WTC11 (cell line): Measurements from ENCODE around the gene HKDC1. TPM values are rescaled to one million over a fixed set of nuclear protein-coding genes. Genes with fewer than 3 reads are reported as not detected.

ENCODE experiments used
- ATAC-seq: fragments of 200-7000 bp; cut with Tn5 transposase; 2 replicates; pipeline ENCODE4 v1.10.0; 2021; ENCODE audit warnings: mild to moderate bottlenecking, moderate library complexity
- CTCF ChIA-PET: fragments of 300-600 bp; sonication (Branson Sonifier 250); formaldehyde crosslinking; loops from one replicate; lab custom pipeline; 2021; ENCODE audit warnings: antibody characterized with exemption; lab: Charles Lee
- POLR2A ChIA-PET: fragments of 350-600 bp; sonication (Branson Sonifier 250); formaldehyde crosslinking; loops from one replicate; lab custom pipeline; 2021; ENCODE audit warnings: antibody characterized with exemption; lab: Charles Lee
- DNase-seq: peaks from one replicate; pipeline ENCODE4 v3.0.0; 2021; ENCODE audit warnings: low spot score
- H3K27ac Mint-ChIP-seq: 2 replicates; pipeline ENCODE4 v1.8.0; 2021; ENCODE audit warnings: mixed read lengths
- H3K27me3 Mint-ChIP-seq: 2 replicates; pipeline ENCODE4 v1.8.0; 2021; ENCODE audit warnings: low read depth, mild to moderate bottlenecking, moderate library complexity, mixed read lengths
- H3K36me3 Mint-ChIP-seq: 2 replicates; pipeline ENCODE4 v1.8.0; 2021; ENCODE audit warnings: mixed read lengths
- H3K4me1 Mint-ChIP-seq: 2 replicates; pipeline ENCODE4 v1.8.0; 2022; ENCODE audit warnings: mixed read lengths
- H3K4me3 Mint-ChIP-seq: 2 replicates; pipeline ENCODE4 v1.8.0; 2021; ENCODE audit warnings: mild to moderate bottlenecking, moderate library complexity, mixed read lengths
- H3K9me3 Mint-ChIP-seq: 2 replicates; pipeline ENCODE4 v1.8.0; 2021; ENCODE audit warnings: mixed read lengths
- GABPB1 ChIP-seq: sonication (generic); formaldehyde crosslinking; IDR thresholded peaks from 2 replicates; pipeline ENCODE4 v1.8.1; 2023; ENCODE audit warnings: mild to moderate bottlenecking, missing genetic modification reagents
- GRHL2 ChIP-seq: fragments of 250-450 bp; sonication (Bioruptor Pico); IDR thresholded peaks from 2 replicates; pipeline ENCODE4 v1.8.0; 2022; ENCODE audit warnings: mild to moderate bottlenecking, moderate library complexity; ENCODE audit not compliant: insufficient replicate concordance, severe bottlenecking
- JAZF1 ChIP-seq: fragments of 250-450 bp; sonication (Bioruptor Pico); IDR thresholded peaks from 2 replicates; pipeline ENCODE4 v1.9.0; 2021; ENCODE audit warnings: moderate library complexity, mild to moderate bottlenecking, inconsistent platforms
- PRRX2 ChIP-seq: fragments of 250-450 bp; sonication (Bioruptor Pico); IDR thresholded peaks from 2 replicates; pipeline ENCODE4 v1.8.0; 2021; ENCODE audit warnings: mild to moderate bottlenecking
- RELA ChIP-seq: sonication (generic); formaldehyde crosslinking; IDR thresholded peaks from 2 replicates; pipeline ENCODE4 v1.8.1; 2022; ENCODE audit warnings: missing genetic modification reagents, mild to moderate bottlenecking, borderline replicate concordance
- RORB ChIP-seq: fragments of 250-450 bp; sonication (Bioruptor Pico); IDR thresholded peaks from 2 replicates; pipeline ENCODE4 v1.9.0; 2021; ENCODE audit warnings: mild to moderate bottlenecking
- SMAD3 ChIP-seq: sonication (generic); formaldehyde crosslinking; IDR thresholded peaks from 2 replicates; pipeline ENCODE4 v1.8.0; 2022; ENCODE audit warnings: missing genetic modification reagents, mild to moderate bottlenecking, borderline replicate concordance
- SMAD4 ChIP-seq: sonication (generic); formaldehyde crosslinking; IDR thresholded peaks from 2 replicates; pipeline ENCODE4 v1.8.0; 2022; ENCODE audit warnings: mild to moderate bottlenecking, missing genetic modification reagents
- SP1 ChIP-seq: sonication (generic); formaldehyde crosslinking; conservative IDR thresholded peaks from 2 replicates; pipeline ENCODE4 v1.8.1; 2022; ENCODE audit warnings: missing genetic modification reagents
- ZNF121 ChIP-seq: sonication (generic); formaldehyde crosslinking; IDR thresholded peaks from 2 replicates; pipeline ENCODE4 v1.8.0; 2023; ENCODE audit warnings: missing genetic modification reagents
- ZNF317 ChIP-seq: sonication (generic); formaldehyde crosslinking; IDR thresholded peaks from 2 replicates; pipeline ENCODE4 v1.8.1; 2023; ENCODE audit warnings: low read depth, mild to moderate bottlenecking, moderate library complexity, missing genetic modification reagents, borderline replicate concordance
- total RNA-seq: library from RNA; stranded (reverse); gene quantifications from 3 replicates; pipeline ENCODE4 v1.2.3, GENCODE V29; 2021
- TF ChIP-seq, protein P1 (sequence below): fragments of 250-450 bp; sonication (Bioruptor Pico); IDR thresholded peaks from 2 replicates; pipeline ENCODE4 v1.9.0; 2021; ENCODE audit warnings: mild to moderate bottlenecking
- TF ChIP-seq, protein P2 (sequence below): sonication (generic); formaldehyde crosslinking; IDR thresholded peaks from 2 replicates; pipeline ENCODE4 v1.8.0; 2023; ENCODE audit warnings: missing genetic modification reagents, mild to moderate bottlenecking, borderline replicate concordance
- TF ChIP-seq, protein P3 (sequence below): sonication (generic); formaldehyde crosslinking; IDR thresholded peaks from 2 replicates; pipeline ENCODE4 v1.8.1; 2022; ENCODE audit warnings: mild to moderate bottlenecking, moderate library complexity, missing genetic modification reagents
- TF ChIP-seq, protein P4 (sequence below): fragments of 250-450 bp; sonication (Bioruptor Pico); IDR thresholded peaks from 2 replicates; pipeline ENCODE4 v2.1.2; 2022; ENCODE audit warnings: mild to moderate bottlenecking, moderate library complexity
- TF ChIP-seq, protein P5 (sequence below): fragments of 250-450 bp; sonication (Bioruptor Pico); IDR thresholded peaks from 2 replicates; pipeline ENCODE4 v1.9.0; 2021; ENCODE audit warnings: mild to moderate bottlenecking, borderline replicate concordance
- TF ChIP-seq, protein P6 (sequence below): sonication (generic); formaldehyde crosslinking; IDR thresholded peaks from 2 replicates; pipeline ENCODE4 v1.8.1; 2022; ENCODE audit warnings: low read depth, mild to moderate bottlenecking, moderate library complexity, missing genetic modification reagents, borderline replicate concordance

The HKDC1 gene
- total RNA-seq, 1 experiment from 2014 or later = 0.09 TPM

DNA sequence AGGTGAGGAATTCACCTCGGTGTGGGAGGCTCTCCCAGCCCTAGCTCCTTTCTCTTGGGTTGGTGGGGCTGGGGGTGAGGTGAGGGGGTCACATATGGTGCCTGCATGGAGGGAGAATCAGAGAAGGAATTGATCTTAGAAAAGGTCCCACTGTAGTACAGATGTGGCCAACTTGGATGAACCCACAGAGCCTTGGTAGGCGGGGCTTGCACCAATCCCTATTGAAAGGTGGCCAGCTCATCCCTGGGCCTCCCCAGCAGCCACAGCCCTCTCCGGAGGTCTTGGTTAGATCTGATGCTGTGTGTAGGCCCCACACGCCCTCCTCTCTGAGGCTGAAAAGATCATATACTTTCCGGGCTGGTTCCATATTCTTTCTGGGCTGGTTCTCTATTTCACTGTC is 19.0 kb downstream of the HKDC1 start:
- POLR2A ChIA-PET = interaction anchor here (1.8 kb wide), 1 partner anchor 168 kb away, joined by 4 read pairs; no protein-coding TSS in a partner anchor
- H3K4me1 Mint-ChIP-seq = peaks cover 26% of the 10 kb centered on the region

DNA sequence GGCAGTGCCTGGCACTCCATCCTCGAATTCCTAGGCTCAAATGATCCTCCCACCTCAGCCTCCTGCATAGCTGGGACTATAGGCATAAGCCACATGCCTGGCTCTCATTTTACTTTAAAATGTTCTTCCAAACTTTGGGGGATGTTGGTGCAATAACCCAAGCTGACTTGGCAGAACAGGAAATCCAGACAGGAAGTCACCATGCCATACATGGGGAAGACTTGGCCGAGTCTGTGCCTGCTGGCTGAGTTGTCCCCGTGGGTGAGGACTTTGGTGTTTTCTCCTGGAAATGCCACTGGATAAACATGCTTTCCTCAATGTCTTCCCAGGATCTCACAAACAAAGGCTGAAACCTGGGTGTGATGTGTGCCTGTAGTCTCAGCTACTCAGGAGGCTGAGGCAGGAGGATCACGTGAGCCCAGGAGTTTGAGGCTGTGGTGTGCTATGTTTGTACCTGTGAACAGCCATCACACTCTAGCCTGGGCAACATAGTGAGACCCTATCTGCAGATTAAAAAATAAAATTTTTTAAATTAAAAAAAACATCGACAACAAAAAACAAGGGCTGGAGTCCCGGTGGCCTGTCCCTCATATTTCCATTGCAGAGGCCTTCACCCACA is 19.8 kb downstream of the HKDC1 start:
- no peak for ATAC-seq
- H3K36me3 Mint-ChIP-seq = no peaks in the 10 kb centered on the region
- TF ChIP-seq RELA (CRISPR knock-in tag) = no peak
- no peak for TF ChIP-seq ZNF317 (CRISPR knock-in tag)
- TF ChIP-seq ZNF121 (CRISPR knock-in tag) = 0 out of 2 replicates have a peak, but pooled peaks have one; percentile 58
- TF ChIP-seq, all 79 proteins: peak for 1
- no peaks in the 10 kb centered on the region; the same call in 1 of the 2 replicates for H3K27me3 Mint-ChIP-seq
- H3K27ac Mint-ChIP-seq = no peak overlapping the region
- ChIA-PET CTCF (interaction anchor here (0.7 to 2.3 kb wide), 9 partner anchors 13 to 203 kb away, joined by 3 to 21 read pairs (median 6); no protein-coding TSS in a partner anchor), POLR2A (interaction anchor here (1.8 kb wide), 1 partner anchor 167 kb away, joined by 4 read pairs; no protein-coding TSS in a partner anchor)
- no peak overlapping the region for H3K4me3 Mint-ChIP-seq
- no peaks in the 10 kb centered on the region for H3K9me3 Mint-ChIP-seq
- H3K4me1 Mint-ChIP-seq = peaks cover 26% of the 10 kb centered on the region
- DNase-seq = no peak

More for the DNA sequence above, 19.0 kb downstream of the HKDC1 start:
- TF ChIP-seq RORB = no peak
- TF ChIP-seq, protein P1, sequence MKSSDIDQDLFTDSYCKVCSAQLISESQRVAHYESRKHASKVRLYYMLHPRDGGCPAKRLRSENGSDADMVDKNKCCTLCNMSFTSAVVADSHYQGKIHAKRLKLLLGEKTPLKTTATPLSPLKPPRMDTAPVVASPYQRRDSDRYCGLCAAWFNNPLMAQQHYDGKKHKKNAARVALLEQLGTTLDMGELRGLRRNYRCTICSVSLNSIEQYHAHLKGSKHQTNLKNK (CRISPR knock-in tag) = no peak
- no peak for TF ChIP-seq SP1
- TF ChIP-seq SMAD3 (CRISPR knock-in tag) = no peak
- TF ChIP-seq, protein P2, sequence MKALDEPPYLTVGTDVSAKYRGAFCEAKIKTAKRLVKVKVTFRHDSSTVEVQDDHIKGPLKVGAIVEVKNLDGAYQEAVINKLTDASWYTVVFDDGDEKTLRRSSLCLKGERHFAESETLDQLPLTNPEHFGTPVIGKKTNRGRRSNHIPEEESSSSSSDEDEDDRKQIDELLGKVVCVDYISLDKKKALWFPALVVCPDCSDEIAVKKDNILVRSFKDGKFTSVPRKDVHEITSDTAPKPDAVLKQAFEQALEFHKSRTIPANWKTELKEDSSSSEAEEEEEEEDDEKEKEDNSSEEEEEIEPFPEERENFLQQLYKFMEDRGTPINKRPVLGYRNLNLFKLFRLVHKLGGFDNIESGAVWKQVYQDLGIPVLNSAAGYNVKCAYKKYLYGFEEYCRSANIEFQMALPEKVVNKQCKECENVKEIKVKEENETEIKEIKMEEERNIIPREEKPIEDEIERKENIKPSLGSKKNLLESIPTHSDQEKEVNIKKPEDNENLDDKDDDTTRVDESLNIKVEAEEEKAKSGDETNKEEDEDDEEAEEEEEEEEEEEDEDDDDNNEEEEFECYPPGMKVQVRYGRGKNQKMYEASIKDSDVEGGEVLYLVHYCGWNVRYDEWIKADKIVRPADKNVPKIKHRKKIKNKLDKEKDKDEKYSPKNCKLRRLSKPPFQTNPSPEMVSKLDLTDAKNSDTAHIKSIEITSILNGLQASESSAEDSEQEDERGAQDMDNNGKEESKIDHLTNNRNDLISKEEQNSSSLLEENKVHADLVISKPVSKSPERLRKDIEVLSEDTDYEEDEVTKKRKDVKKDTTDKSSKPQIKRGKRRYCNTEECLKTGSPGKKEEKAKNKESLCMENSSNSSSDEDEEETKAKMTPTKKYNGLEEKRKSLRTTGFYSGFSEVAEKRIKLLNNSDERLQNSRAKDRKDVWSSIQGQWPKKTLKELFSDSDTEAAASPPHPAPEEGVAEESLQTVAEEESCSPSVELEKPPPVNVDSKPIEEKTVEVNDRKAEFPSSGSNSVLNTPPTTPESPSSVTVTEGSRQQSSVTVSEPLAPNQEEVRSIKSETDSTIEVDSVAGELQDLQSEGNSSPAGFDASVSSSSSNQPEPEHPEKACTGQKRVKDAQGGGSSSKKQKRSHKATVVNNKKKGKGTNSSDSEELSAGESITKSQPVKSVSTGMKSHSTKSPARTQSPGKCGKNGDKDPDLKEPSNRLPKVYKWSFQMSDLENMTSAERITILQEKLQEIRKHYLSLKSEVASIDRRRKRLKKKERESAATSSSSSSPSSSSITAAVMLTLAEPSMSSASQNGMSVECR (CRISPR knock-in tag) = no peak
- TF ChIP-seq, protein P3, sequence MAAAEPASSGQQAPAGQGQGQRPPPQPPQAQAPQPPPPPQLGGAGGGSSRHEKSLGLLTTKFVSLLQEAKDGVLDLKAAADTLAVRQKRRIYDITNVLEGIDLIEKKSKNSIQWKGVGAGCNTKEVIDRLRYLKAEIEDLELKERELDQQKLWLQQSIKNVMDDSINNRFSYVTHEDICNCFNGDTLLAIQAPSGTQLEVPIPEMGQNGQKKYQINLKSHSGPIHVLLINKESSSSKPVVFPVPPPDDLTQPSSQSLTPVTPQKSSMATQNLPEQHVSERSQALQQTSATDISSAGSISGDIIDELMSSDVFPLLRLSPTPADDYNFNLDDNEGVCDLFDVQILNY (CRISPR knock-in tag) = no peak
- TF ChIP-seq, protein P4, sequence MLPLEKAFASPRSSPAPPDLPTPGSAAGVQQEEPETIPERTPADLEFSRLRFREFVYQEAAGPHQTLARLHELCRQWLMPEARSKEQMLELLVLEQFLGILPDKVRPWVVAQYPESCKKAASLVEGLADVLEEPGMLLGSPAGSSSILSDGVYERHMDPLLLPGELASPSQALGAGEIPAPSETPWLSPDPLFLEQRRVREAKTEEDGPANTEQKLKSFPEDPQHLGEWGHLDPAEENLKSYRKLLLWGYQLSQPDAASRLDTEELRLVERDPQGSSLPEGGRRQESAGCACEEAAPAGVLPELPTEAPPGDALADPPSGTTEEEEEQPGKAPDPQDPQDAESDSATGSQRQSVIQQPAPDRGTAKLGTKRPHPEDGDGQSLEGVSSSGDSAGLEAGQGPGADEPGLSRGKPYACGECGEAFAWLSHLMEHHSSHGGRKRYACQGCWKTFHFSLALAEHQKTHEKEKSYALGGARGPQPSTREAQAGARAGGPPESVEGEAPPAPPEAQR (CRISPR knock-in tag) = no peak
- H3K27ac Mint-ChIP-seq = no peak overlapping the region
- DNase-seq = no peak
- peak; percentile 28 for ATAC-seq
- no peaks in the 10 kb centered on the region; the same call in 1 of the 2 replicates for H3K27me3 Mint-ChIP-seq
- CTCF ChIA-PET = interaction anchor here (0.6 to 2.3 kb wide), 12 partner anchors 14 to 179 kb away, joined by 3 to 21 read pairs (median 6); no protein-coding TSS in a partner anchor
- no peaks in the 10 kb centered on the region for H3K9me3 Mint-ChIP-seq
- H3K36me3 Mint-ChIP-seq = no peaks in the 10 kb centered on the region
- H3K4me3 Mint-ChIP-seq = no peak overlapping the region

DNA sequence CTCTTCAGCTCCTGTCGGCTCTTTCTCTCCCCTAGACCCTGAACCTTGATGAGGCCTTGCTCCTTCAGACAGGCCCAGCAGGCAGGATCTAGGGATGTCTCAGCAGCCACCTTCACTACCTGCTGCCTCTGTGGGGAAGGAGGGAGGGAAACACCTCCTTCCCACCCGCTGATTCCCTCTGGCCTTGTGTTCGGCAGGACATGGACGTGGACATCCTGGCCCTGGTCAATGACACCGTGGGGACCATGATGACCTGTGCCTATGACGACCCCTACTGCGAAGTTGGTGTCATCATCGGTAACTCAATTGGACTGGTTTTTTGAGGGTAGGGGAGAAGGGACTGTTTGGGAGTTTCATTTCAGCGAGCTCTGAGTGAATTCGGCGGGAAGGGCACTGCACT is 20.3 kb downstream of the HKDC1 start:
- Mint-ChIP-seq H3K27me3 (no peaks in the 10 kb centered on the region; the same call in 1 of the 2 replicates), H3K27ac (no peak overlapping the region), H3K4me1 (peaks cover 26% of the 10 kb centered on the region), H3K36me3 (no peaks in the 10 kb centered on the region), H3K9me3 (no peaks in the 10 kb centered on the region), H3K4me3 (no peak overlapping the region)
- ChIA-PET CTCF (no interaction called here), POLR2A (no interaction called here)
- ATAC-seq (no peak), DNase-seq (no peak)
- TF ChIP-seq, protein P5, sequence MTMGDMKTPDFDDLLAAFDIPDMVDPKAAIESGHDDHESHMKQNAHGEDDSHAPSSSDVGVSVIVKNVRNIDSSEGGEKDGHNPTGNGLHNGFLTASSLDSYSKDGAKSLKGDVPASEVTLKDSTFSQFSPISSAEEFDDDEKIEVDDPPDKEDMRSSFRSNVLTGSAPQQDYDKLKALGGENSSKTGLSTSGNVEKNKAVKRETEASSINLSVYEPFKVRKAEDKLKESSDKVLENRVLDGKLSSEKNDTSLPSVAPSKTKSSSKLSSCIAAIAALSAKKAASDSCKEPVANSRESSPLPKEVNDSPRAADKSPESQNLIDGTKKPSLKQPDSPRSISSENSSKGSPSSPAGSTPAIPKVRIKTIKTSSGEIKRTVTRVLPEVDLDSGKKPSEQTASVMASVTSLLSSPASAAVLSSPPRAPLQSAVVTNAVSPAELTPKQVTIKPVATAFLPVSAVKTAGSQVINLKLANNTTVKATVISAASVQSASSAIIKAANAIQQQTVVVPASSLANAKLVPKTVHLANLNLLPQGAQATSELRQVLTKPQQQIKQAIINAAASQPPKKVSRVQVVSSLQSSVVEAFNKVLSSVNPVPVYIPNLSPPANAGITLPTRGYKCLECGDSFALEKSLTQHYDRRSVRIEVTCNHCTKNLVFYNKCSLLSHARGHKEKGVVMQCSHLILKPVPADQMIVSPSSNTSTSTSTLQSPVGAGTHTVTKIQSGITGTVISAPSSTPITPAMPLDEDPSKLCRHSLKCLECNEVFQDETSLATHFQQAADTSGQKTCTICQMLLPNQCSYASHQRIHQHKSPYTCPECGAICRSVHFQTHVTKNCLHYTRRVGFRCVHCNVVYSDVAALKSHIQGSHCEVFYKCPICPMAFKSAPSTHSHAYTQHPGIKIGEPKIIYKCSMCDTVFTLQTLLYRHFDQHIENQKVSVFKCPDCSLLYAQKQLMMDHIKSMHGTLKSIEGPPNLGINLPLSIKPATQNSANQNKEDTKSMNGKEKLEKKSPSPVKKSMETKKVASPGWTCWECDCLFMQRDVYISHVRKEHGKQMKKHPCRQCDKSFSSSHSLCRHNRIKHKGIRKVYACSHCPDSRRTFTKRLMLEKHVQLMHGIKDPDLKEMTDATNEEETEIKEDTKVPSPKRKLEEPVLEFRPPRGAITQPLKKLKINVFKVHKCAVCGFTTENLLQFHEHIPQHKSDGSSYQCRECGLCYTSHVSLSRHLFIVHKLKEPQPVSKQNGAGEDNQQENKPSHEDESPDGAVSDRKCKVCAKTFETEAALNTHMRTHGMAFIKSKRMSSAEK (CRISPR knock-in tag) = no peak
- TF ChIP-seq GABPB1 (CRISPR knock-in tag) (no peak), JAZF1 (no peak), SMAD4 (CRISPR knock-in tag) (no peak), GRHL2 (CRISPR knock-in tag) (no peak), PRRX2 (CRISPR knock-in tag) (no peak)
- TF ChIP-seq, protein P6, sequence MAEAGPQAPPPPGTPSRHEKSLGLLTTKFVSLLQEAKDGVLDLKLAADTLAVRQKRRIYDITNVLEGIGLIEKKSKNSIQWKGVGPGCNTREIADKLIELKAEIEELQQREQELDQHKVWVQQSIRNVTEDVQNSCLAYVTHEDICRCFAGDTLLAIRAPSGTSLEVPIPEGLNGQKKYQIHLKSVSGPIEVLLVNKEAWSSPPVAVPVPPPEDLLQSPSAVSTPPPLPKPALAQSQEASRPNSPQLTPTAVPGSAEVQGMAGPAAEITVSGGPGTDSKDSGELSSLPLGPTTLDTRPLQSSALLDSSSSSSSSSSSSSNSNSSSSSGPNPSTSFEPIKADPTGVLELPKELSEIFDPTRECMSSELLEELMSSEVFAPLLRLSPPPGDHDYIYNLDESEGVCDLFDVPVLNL = no peak
- TF ChIP-seq, protein P3 (CRISPR knock-in tag) = no peak
